ENCODE measurements around the gene CACNG3. TPM values are rescaled to one million over a fixed set of nuclear protein-coding genes. Genes with fewer than 3 reads are reported as not detected.
A peak's percentile ranks its signal among the peaks of the same experiment; 100 is the strongest.
"Not testable (repeated sequence)": the region's sequence is repeated elsewhere in the genome, so short reads cannot be mapped to it uniquely, and the experiment has no call there.

Gene CACNG3
- total RNA-seq, 1 donor from 2014 or later = not detected

DNA sequence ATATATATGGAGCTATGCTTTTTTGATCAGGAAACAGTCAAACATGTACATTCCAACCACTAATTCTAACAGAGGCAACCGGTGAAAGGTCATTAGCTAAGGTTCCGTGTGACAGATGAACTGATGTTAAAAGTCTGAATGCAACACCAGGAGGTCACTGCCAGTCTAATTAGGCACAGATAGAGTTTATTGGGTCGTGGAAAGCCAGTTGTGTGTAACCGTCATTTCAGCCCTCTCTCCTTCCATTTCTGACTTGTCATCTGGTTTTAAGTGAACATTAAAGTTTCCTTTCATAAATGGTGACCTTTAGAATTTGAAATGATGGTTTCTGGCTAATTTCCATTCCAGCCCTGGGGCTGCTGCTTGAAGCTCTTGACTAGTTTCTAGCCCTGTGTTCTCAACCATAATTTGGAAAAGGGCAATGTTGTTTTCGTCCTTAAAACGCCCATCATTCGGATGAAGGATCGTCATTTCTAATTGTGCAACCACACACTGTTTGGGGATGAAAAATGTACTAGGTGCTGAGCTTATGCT lies 23.9 kb downstream of the CACNG3 start:
- DNase-seq (ENCODE audit: low read depth in 2 of 2) = no peak

DNA sequence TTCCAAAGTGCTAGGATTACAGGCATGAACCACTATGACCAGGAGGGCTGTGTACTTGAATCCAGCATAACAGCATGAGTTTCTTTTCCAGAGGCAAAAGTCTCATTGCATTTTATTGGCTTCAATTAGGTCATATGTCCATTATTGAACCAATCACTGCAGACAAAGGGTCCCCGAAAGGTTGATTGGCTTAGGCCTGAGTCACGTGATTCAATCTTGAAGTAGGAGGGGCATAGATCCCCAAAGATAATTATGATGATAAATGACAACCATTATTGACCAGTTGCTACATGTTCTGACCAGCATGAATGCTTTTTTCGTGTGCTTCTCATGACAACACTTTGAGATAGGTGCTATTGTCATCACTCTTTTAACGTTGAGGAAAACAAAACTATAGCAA lies 25.3 kb downstream of the CACNG3 start:
- no peak for DNase-seq (ENCODE audit: low read depth in 2 of 2)

DNA sequence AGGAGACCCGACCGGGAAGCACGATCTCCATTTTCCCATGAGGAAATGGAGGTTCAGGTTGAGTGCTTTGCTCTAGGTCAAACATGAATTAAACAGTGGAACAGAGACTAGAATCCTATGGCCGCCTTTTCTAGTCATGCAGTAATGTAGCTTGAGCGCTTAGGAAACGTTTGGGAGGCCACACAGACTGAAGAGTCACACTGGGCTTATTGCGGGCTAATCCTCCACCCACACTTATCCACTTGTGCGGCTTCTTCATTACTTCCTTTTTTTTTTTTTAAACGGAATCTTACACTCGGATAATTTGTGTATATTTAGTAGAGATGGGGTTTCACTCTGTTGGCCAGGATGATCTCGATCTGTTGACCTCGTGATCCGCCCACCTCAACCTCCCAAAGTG lies 26.0 kb downstream of the CACNG3 start:
- DNase-seq (ENCODE audit: low read depth in 2 of 2) = no peak

DNA sequence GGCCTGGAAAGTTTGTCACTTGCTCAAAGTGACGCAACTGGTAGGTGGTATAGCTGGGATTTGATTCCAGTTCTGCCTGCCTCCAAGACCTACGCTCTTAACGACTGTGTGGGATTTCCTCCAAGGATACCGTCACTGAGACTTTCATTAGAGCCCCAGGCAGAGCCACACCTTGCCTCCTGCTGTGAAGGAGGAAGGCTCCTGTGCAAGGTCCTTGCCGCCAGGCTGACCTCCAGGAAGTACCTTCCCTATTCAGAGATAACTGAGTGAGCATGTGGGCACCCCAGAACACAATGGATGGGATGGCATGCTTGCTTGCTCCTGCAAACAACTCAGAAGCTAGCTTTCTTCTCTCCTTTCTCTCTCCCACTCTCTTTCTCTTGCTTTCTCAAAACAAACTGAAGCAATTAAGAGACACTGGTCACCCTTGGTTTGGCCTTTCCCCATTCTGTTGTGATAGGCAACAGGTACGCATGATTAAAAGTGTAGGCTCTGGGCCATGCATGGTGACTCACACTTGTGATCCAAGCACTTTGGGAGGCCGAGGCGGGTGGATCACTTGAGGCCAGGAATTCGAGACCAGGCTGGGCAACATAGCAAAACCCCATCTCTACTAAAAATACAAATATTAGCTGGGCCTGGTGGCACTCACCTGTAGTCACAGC lies 30.7 kb downstream of the CACNG3 start:
- no peak for DNase-seq (ENCODE audit: low read depth in 2 of 2)

DNA sequence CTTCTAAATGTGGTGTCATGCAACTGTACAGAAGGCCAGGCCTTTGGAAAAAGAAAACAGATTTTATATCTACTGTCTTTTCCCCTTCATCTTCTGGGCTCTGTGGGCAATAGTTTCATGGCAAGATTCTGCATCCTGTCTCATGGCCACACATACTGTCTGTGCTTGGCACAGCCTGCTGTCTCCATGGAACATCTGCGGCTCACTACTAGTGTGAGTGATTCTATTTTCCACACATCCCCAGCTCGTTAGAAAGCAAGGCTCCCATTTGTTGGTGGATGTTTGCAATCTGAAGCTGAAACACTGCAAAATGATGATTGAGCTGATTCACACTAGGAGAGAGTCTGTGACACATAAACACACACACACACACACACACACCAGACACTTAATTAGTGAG lies 32.4 kb downstream of the CACNG3 start:
- DNase-seq (ENCODE audit: low read depth in 2 of 2) = no peak

DNA sequence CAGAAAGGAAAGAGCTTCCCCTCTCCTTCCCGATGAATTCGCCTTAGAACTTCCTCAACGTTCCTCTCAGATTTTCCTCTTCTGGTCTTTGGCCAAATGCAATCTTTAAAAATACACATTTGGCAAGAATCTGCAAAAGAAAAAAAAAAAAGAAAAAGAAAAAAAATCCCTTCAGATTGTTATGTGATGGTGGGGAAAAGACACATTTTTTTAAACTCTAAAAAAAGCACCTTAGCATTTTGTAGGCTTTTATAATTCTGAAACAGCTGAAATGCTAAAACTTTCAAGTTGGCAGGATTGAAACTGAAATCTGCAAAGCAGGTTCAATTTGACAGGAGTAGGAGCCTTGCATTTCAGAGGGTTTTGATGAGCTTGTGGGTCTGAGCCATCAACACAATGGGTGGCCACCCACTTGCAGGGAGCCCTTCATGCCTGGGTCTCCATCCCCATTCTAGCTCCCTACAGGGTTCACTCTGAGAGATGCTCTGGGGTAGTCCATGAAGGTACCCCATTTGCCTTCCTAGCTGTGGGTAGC lies 33.1 kb downstream of the CACNG3 start:
- no peak for DNase-seq (ENCODE audit: low read depth in 2 of 2)

DNA sequence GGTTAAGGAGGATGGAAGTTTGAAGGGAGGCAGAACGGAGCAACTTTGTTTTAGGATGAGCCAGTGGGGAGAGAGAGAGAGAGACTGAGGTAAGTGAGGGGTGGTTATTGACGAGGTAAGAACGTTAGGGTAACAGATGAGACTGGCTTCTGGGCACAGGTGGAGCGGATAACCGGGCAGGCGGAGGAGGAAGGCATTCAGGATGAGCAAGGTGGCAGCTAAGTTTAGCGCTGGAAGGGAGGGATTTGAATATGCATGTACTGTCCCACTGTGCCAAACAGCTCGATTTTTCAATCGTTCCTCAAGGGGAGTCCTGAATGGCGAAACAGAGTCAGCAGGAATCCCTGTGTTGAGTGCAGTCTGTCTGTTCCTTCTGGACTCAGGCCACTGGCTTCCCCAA lies 35.8 kb downstream of the CACNG3 start:
- no peak for DNase-seq (ENCODE audit: low read depth in 2 of 2)

DNA sequence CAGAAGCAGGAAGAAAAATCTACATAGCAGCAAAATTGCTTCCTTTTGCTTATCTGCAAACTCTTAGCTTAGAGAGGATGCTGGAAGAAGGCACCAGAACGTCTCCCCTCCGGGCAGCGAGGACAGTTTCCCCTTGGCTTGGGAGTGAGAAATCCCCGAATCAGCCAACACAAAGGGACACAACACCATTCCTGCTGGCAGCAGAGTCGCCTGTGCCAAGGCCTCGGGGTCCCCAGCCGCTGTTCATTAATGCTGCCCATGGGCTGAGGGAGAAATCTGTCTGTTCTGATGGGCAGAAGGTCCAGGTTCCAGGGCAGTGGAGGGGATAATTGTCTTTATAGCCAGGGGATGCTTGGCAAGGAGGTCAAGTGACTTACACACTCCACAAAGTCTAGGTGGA lies 38.0 kb downstream of the CACNG3 start:
- DNase-seq (ENCODE audit: low read depth in 2 of 2) = no peak

DNA sequence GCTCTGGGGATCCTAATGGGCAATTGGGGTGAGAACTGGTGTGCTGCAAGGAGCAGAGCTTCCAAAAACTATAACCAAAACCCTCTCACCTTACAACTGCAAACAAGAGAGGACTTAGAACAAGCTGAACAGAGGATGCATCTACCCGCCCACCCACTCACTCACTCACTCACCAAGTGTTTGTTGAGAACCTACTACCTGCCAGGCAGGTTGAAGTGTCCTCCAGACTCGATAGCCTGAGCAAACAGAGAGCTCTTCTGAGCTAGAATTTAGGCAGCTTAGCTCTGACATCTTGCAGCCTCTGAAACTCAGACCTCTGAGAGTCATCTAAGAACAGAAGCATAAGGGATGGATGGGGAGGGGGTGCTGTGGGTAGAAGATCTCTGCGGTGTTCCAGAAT lies 41.2 kb downstream of the CACNG3 start:
- no peak for DNase-seq (ENCODE audit: low read depth in 2 of 2)

DNA sequence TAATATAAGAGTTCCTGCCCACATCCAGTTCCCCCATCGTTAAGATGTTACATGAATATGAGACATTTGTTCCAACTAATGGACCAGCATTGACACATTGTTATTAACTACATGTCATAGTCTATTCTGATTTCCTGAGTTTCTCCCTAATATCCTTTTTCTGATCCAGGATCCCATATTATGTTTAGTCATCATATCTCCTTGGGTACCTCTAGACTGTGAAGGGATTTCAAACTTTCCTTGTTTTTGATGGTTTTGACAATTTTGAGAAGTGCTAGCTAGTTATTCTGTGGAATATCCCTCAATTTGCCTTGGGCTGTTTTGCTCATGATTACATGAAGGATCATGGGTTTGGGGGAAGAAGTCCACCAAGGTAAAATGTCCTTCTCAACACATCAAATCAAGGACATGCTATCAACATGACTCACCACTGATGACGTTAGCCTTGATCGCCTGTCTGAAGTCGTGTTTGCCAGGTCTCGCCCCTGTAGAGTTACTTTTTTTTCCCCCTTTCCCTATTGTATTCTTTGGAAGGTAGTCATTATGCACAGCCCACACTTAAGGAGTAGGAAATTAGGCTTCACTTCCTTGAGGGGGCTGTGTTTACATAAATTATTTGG lies 42.5 kb downstream of the CACNG3 start:
- no peak for DNase-seq (ENCODE audit: low read depth in 2 of 2)

DNA sequence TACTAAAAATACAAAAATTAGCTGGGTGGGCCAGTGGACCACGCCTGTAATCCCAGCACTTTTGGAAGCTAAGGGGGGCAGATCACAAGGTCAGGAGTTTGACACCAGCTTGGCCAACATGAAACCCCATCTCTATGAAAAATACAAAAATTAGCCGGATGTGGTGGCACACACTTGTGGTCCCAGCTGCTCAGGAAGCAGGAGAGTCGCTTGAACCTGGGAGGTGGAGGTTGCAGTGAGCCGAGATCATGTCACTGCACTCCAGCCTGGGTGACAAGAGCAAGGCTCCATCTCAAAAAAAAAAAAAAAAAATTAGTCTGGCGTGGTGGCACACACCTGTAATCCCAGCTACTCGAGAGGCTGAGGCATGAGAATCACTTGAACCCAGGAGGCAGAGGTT lies 44.6 kb downstream of the CACNG3 start:
- not testable (repeated sequence) for DNase-seq (ENCODE audit: low read depth in 2 of 2)

DNA sequence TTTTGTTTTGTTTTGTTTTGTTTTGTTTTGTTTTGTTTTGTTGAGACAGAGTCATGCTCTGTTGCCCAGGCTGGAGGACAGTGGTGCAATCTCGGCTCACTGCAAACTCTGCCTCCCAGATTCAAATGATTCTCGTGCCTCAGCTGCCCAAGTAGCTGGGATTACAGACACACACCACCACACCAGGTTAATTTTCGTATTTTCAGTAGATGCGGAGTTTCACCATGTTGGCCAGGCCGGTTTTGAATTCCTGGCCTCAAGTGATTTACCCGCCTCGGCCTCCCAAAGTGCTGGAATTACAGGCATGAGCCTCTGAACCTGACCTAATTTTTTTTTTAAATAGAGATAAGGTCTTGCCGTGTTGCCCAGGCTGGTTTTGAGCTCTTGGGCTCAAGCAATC lies 46.5 kb downstream of the CACNG3 start:
- no peak for DNase-seq (ENCODE audit: low read depth in 2 of 2)

DNA sequence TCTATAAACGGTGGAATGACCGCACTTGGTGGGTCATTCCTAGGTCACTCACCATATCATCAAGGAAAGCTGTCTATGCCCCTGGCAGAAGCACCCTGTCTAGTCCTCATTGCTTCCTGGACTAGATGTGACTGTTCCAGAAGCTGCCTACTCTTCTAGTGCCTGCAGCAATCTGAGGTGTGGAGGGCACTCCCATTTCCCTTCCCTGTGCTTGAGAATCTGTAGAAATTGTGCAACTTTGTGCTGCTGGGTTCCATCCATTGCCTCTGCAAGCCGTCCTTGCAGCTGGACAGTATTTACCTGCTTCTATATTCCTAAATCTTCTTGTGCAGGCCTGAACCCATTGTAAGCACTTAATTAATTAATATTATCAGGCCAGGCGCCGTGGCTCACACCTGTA lies 52.1 kb downstream of the CACNG3 start:
- no peak for DNase-seq (ENCODE audit: low read depth in 2 of 2)

DNA sequence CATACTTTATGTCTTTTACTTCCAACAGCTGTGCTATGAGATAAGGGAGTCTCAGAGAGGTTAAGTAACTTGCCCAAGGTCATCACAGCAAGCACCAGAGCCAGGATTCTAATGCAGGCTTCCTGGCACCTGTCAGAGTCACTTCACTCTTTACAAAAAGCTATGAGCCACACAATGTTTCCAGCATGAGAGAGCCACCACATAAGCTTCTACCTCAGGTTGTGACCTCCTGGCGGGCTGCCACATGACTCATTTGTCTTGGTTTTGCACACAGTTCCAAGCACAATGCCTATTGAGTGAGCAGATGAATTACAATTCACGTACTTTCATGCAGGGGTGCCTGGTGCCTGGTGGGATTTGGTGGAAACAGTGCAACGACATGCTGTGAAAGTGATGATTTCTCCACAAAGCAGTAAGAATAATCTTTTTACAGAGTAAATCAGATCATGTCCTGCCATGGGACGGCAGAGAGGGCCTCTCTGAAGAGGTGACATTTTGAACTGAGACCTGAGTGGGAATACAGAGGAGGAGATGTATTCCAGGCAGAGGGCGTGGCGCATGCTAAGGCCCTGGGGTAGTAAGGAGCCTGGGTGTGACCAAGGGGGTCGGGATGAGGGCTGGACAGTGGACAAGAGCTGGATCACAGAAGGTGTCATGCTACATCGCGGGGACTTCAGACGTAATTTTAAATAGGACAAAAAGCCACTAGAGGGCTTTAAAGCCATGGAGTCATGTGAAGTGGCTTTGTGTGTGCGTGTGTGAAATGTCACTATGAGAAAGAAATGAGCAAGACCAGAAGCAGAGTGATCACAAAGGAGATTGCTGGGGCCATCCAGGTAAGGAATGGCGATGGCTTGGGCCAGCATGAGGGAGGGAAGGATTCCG lies 53.4 kb downstream of the CACNG3 start:
- peak; percentile 59 to 66 for DNase-seq (ENCODE audit: low read depth in 2 of 2)

DNA sequence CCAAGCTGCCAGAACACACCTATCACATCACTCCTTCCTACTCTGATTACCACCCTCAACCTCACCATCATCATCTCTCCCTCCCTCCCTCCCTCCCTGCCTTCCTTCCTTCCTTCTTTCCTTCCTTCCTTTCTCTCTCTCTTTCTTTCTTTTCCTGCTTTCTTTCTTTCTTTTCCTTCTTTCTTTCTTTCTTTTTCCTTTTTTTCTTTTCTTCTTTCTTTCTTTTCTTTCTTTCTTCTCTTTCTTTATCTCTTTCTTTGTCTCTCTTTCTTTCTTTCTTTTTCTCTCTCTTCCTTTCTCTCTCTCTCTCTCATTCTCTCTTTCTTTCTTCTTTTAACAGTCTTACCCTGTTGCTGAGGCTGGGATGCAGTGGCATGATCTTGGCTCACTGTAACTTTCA lies 59.2 kb downstream of the CACNG3 start:
- no peak for DNase-seq (ENCODE audit: low read depth in 2 of 2)

DNA sequence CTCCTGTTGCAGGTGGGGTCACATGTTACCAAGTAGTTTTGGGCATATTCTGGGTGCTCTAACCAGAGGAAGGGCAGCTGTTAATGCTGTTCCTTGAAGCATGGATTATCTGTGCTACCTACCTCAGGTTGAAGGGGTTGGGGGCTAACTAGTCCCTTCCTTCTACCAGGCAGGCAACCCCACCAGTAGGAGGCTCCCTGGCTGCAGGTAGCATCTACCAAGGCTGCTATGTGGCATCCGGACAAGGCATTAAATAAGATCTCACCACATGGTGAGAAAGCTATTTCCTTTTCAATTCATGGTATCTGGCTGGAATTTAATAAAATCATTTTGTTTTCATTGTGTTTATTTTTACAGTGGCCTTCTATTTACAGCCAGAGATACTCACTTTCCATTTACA lies 62.5 kb downstream of the CACNG3 start:
- DNase-seq (ENCODE audit: low read depth in 2 of 2) = no peak

DNA sequence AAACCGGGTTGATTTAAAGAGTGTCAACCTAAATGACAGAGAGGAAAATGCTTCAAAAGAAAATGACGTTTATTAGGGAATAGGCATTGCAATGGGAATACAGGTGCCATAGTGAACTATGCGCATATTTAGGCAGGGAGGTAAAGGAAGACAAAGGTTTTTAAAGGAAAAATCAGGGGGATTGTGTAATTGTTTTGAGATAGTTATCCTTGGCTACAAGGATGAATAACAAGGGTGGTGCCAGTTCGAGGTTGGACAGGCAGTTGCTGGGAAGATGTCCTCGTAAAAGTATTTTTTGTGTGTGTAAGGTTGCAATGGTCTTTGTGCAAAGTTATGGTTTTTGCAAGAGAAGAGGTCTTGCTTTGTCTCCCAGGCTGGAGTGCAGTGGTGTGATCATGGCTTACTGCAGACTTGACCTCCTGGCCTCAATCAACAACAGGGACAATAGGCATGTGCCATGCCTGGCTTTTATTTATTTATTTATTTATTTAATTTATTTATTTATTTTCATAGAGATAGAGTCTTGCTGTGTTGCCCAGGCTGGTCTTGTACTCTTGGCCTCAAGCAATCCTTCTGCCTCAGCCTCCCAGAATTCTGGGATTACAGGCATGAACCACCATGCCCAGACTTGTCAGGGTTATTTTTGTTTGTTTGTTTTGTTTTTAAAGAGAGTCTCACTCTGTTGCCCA lies 63.1 kb downstream of the CACNG3 start:
- DNase-seq (ENCODE audit: low read depth in 2 of 2) = no peak

DNA sequence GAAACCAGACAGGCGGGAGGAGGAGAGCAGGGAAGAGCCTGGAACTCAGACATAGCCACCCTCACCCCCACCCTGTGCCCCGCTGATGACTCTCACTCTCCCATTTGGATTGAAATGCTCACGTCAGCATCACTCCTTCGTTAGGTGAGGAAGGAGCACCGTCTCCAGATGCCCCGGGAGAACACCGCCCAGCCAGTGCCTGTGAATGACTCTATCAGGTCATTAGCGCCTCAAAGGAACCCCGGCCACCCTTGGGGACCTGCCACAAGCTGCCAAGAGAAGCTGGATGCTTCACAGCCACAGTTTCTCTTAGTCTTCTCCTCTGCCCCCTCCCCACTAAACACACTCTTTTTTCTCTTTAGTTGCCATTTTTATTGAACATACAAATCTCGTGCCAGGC lies 66.0 kb downstream of the CACNG3 start:
- no peak for DNase-seq (ENCODE audit: low read depth in 2 of 2)

DNA sequence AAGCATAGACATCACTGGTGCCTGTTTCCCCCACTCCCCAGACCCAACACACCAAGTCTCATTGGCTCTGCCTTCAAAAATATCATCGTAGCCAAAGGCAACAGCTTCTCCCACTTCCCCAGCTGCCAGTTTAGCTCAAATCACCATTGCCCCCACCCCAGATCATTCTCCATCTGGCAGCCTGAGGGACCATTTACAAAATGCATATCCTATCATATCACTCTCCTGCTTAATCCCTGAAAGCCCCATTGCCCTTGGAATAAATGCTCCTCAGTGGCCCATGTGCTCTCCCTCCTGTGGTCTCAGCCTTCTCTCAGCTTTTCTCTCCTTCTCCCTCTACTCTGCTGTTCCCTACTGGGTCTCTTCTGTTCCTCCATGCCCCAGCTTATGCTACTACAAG lies 68.3 kb downstream of the CACNG3 start:
- no peak for DNase-seq (ENCODE audit: low read depth in 2 of 2)

DNA sequence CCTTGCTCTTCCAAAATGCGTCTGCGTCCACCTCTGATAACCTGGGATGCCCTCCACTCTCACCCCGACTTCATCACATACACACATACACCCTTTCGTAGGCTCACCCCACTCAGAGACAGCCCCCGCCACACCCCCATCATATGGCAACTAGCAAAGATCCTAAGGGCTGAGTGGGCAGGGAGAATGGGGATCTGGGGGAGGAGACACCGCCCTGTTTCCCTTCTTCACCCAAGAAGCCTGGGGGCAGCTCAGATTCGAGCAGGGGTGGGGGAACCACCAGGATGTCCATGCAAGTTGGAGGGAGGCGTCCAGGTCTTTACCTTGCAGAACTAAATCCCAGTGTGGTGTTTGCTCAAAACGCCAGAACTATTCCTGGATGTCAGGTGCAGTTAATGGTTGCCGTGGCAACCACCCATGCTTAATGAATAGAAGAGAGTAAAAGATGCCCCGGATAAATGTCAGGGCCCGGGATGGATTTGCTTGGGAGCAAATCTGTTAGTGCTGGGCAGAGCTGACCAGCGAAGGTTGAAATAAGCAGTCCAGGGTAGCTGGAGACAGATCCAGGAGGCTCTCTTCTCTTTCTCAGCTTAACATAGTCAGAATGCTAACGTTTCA lies 72.8 kb downstream of the CACNG3 start:
- DNase-seq (ENCODE audit: low read depth in 2 of 2) = no peak

DNA sequence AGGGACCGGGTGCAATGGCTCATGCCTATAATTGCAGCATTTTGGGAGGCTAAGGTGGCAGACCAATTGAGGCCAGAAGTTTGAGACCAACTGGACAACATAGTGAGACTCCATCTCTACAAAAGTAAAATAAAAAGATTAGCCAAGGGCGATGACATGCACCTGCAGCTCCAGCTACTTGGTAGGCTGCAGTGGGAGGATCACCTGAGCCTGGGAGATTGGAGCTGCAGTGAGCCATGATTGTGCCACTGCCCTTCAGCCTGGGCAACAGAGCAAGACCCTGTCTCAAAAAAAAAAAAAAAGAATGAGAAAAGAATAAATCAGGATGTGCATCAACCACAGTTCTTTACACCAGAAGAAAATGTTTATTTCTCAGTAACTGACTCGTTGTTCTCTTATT lies 76.0 kb downstream of the CACNG3 start:
- DNase-seq (ENCODE audit: low read depth in 2 of 2) = no peak
